GM13977 (cell line): Measurements from ENCODE around the gene CCR6.

Experiments
- DNase-seq: peaks from one replicate; pipeline ENCODE4 v3.0.0; 2012; ENCODE audit warnings: low spot score
- in situ Hi-C: fragments of 300-500 bp; cut with MboI; formaldehyde crosslinking; loops from one replicate; pipeline ENCODE4 v1.12.0; 2022; ENCODE audit warnings: low sequenced_read_pairs, low pct_unique_long_range_greater_than_20kb, mixed read lengths, inconsistent platforms; ENCODE audit not compliant: unreplicated experiment
- TF ChIP-seq, protein P1 (sequence below): IDR thresholded peaks from 2 replicates; pipeline ENCODE4 v1.5.1; 2012; ENCODE audit warnings: mild to moderate bottlenecking, control low read depth; ENCODE audit not compliant: insufficient read depth; ENCODE audit errors: extremely low read depth, missing control alignments

Gene CCR6

DNA sequence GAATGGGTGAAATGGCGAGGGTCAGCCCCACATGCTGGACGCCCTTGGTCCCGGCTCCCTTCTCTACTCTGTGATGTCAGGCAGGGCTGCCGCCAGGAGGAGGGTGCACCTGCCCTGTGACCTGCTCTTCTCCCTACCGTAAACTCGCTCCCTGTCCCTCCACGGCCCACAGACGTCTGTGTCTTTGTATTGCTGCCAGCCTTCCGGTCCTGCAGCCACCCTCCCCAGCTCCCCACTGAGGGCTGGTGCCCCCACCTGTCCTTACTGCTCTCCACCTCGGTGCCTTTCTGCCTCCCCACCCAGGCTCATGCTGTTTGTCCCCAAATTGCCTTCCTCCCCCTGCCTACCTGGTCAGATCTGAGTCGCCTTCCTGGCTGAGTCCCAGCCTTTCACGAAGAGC lies 4.1 kb upstream of the CCR6 start:
- in situ Hi-C loops = no loop called here
- DNase-seq = no peak
- TF ChIP-seq, protein P1, sequence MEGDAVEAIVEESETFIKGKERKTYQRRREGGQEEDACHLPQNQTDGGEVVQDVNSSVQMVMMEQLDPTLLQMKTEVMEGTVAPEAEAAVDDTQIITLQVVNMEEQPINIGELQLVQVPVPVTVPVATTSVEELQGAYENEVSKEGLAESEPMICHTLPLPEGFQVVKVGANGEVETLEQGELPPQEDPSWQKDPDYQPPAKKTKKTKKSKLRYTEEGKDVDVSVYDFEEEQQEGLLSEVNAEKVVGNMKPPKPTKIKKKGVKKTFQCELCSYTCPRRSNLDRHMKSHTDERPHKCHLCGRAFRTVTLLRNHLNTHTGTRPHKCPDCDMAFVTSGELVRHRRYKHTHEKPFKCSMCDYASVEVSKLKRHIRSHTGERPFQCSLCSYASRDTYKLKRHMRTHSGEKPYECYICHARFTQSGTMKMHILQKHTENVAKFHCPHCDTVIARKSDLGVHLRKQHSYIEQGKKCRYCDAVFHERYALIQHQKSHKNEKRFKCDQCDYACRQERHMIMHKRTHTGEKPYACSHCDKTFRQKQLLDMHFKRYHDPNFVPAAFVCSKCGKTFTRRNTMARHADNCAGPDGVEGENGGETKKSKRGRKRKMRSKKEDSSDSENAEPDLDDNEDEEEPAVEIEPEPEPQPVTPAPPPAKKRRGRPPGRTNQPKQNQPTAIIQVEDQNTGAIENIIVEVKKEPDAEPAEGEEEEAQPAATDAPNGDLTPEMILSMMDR = no peak

DNA sequence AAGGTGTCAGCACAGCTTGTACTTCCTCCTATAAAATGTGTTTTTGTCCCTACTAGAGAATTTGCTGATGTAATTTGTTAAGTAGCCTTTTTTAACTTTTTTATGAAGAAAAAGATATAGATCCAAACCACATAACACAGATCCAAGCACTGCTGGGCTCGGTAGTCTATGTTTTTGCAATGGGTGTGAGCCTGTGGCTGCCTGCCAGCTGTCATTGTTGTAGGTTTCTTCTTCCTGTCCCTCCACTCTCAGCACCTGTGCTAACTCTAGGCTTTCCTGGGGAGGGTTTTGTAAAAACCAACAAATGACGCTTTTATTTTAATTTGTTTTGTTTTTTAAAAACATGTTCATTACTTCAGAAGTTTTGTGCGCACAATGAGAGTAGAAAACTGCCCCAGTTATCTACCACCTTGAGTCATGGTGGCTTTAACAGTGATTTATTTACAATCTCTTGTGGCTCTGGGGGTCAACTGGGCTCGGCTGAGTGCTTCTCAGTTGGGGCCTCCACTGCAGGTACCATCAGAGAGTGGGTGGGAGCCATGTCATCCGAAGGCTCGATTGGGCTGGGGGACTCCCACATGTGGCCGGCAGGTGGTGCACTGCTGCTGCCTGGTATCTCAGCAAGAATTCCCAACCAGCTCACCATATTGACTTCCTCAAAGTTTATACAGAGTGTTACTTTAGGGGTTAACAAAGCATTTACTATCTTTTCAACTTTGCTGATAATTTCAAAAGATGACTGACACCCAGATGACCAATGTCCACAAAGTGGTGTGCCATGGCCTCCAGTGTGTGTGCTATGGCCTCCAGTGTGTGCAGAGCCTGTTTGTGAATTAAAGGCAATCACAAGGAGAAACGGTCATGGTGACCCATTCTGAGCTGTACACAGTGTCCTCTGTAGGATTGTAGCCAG lies 3.0 kb upstream of the CCR6 start:
- in situ Hi-C loops = no loop called here
- DNase-seq = no peak
- TF ChIP-seq, protein P1 = peak; percentile 69

DNA sequence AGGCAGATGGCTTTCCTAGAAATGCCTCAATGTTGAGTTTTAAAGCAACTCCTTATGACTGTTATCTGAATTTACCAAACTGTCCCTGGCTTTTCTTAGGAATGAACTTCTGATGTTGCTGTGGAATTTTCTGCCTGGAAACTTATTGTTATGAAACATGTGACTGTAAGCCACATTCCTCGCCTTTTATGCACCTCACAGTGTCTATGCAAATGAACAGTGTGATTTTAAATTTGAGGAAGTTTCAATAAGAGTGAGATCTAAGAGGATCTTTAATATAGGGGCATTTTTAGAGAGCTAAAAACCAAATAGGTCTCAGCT lies 2.4 kb upstream of the CCR6 start:
- DNase-seq = no peak
- TF ChIP-seq, protein P1 = no peak
- in situ Hi-C loops = no loop called here

DNA sequence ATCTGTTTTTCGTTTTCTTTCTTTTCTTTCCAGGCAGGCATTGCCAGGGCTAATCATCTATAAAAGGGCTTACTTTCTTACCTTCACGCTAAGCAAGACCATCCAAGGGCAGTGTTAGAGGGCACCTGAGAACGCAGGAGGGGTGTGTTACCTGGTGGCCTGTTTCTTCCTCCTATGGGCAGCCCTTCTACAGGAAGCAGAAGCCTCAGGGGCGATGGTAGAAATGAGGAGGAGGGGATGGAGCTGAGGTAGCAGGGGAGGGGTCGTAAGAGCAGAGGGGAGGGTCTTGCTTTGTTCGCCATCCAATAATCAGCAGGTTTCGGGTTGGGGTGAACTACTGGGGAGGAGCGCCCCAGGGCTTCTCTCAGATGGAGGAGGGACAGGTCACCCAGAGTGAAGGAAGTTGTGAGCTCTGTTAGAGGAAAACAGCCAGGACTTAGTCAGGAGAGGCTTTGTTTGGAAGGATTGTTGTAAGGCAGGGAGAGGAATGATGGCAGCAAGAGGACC lies 1.5 kb upstream of the CCR6 start:
- no peak for DNase-seq
- TF ChIP-seq, protein P1 = no peak
- in situ Hi-C loops = no loop called here

DNA sequence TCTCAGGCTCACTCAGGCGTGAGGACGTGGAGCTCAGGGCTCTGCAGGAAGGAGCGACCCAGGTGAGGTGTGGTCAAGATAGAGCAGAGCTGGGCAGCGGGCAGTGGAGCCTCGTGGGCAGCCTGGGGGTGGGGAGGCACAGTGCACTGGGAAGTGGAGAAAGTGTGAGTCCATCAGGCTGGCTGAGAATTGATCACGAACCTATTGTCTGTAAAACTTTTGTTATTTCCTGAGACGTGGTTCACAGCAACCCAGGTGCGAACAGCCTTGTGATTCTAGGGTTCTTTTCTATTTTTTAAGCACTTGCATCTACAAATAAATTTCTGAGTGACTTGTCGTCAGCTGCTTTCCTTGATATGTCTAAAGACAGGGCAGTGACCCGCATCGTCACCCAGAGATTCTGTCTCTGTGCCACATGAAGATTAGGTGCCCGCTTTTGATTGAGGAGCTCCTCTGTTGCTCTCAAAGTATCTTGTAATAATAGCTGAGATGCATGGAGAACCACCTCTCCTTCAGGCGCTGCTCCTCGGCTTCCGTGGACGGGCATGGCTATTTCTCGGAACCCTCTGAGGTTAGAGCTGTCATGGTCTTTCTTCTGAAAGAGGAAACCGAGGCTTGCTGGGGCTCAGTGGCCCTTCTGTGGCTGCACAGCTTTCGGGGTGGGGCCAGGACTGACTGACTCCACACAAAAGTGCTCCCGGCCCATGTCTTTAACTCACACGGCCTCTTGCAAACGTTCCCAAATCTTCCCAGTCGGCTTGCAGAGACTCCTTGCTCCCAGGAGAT lies 662 bp upstream of the CCR6 start:
- no peak for DNase-seq
- TF ChIP-seq, protein P1 = no peak

DNA sequence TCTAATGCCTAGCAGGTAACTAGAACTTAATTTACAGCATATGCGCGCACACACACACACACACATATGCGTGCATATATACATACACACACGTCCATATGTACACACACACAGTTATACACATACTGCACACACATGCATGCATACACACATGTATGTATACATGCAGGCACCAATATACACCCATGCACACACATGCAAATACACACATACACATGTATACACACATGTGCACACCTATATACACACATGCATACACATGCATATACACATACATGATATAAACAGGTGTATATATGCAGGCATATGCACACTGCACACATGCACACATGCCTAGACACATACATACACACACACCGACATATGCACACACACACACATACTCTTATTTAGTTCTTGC lies 1.9 kb downstream of the CCR6 start:
- in situ Hi-C loops = no loop called here
- DNase-seq = no peak
- TF ChIP-seq, protein P1 = no peak

More for the DNA sequence above, 662 bp upstream of the CCR6 start:
- in situ Hi-C loops = no loop called here
